ENCODE measurements around the gene KCNMA1.

The KCNMA1 gene

DNA sequence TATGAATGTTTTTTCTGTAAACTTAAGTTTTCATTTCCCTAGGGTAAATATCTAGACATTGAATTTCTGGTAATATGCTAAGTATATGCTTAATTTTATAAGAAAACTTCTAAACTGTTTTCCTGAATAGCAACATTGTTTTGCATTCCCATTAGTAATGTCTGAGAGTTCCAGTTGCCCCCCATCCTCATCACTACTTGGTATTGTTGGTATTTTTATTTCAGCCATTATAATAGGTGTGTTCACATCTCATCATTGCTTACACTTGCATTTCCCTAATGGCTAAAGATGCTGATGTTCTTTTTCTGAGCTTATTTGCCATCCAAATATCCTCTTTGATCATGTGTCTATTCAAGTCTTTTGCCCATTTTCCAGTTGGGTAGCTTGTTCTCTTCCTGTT lies 269.6 kb downstream of the KCNMA1 start:
- no peaks in the 10 kb centered on the region for H3K27me3 ChIP-seq (ENCODE audit: control insufficient read depth, insufficient read depth, low read length)
- H3K4me1 ChIP-seq (ENCODE audit: control insufficient read depth, insufficient read depth, low read length) = peaks cover 7% of the 10 kb centered on the region

DNA sequence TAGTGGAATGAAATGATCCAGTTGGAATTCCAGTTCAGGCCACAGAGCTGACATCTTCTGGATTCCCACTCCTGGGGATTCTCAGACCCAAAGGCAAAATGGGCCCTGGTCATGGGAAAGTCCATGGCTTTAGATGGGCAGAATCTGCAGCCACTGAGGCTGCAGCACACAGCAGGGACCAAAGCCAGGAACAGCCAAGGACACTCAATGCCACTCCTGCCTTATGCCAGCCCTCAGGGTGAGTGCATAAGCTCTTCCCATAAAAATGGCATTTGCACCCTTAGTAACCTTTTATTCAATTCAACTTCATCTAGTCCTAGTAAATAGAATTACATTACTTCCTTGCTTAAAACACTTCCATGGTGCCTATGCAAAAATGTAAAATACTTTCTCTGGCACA lies 274.4 kb downstream of the KCNMA1 start:
- no peak overlapping the region for H3K4me3 ChIP-seq (ENCODE audit: low read depth, low read length)
- no peaks in the 10 kb centered on the region for H3K36me3 ChIP-seq (ENCODE audit: control insufficient read depth, insufficient read depth, low read length)
- H3K27me3 ChIP-seq (ENCODE audit: control insufficient read depth, insufficient read depth, low read length) = no peaks in the 10 kb centered on the region
- H3K9ac ChIP-seq (ENCODE audit: low read depth, low read length) = no peak overlapping the region
- no peaks in the 10 kb centered on the region for H3K4me1 ChIP-seq (ENCODE audit: control insufficient read depth, insufficient read depth, low read length)
- no peaks in the 10 kb centered on the region for H3K9me3 ChIP-seq (ENCODE audit: control insufficient read depth, insufficient read depth, low read length)

More for the DNA sequence above, 269.6 kb downstream of the KCNMA1 start:
- Histone ChIP-seq H3K4me3 (ENCODE audit: low read depth, low read length) (no peak overlapping the region), H3K36me3 (ENCODE audit: control insufficient read depth, insufficient read depth, low read length) (no peaks in the 10 kb centered on the region), H3K9ac (ENCODE audit: low read depth, low read length) (no peak overlapping the region), H3K9me3 (ENCODE audit: control insufficient read depth, insufficient read depth, low read length) (no peaks in the 10 kb centered on the region)

DNA sequence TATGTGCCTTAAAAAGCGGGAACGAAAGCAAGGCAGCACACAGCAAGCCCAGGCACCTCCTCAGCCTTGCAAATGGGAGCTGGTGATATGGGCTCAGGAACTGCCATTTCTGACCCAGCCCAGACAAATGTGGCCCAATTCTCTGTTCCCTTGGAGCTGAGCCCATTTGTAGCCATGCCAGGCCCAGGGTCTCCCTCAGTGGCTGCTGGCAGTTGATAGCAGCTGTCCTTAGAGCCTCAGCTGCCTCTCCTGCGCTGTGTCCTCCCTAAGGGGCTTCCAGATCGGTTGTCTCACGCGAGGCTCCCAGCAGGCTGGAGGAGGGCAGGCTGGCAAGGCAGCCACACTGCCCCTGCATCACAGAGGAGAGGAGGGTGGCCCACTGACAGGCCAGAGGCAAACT lies 275.8 kb downstream of the KCNMA1 start:
- no peak overlapping the region for H3K9ac ChIP-seq (ENCODE audit: low read depth, low read length)
- no peaks in the 10 kb centered on the region for H3K27me3 ChIP-seq (ENCODE audit: control insufficient read depth, insufficient read depth, low read length)
- H3K4me3 ChIP-seq (ENCODE audit: low read depth, low read length) = no peak overlapping the region
- H3K36me3 ChIP-seq (ENCODE audit: control insufficient read depth, insufficient read depth, low read length) = no peaks in the 10 kb centered on the region
- no peaks in the 10 kb centered on the region for H3K4me1 ChIP-seq (ENCODE audit: control insufficient read depth, insufficient read depth, low read length)
- no peaks in the 10 kb centered on the region for H3K9me3 ChIP-seq (ENCODE audit: control insufficient read depth, insufficient read depth, low read length)

DNA sequence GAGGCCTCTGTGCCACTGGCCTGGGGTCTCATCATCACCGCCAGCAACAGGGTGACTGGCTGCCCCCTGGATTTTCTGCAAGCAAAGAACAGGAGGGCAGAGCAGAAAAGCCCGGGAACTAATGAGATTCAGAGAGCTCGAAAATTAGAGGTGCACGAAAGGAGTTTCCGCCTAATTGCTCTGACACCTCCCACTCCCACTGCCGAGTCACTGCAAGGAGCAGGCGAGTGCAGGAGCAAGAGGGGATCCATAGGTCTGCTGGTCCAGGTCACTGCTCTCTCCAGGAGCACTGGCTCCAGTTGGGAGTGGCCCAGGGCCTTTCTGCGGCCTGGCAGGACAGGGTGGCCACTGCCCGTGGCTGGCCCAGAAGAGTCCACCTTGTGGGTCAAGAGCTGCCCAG lies 276.2 kb downstream of the KCNMA1 start:
- Histone ChIP-seq H3K27me3 (ENCODE audit: control insufficient read depth, insufficient read depth, low read length) (no peaks in the 10 kb centered on the region), H3K9ac (ENCODE audit: low read depth, low read length) (no peak overlapping the region), H3K4me3 (ENCODE audit: low read depth, low read length) (no peak overlapping the region), H3K4me1 (ENCODE audit: control insufficient read depth, insufficient read depth, low read length) (no peaks in the 10 kb centered on the region), H3K36me3 (ENCODE audit: control insufficient read depth, insufficient read depth, low read length) (no peaks in the 10 kb centered on the region), H3K9me3 (ENCODE audit: control insufficient read depth, insufficient read depth, low read length) (no peaks in the 10 kb centered on the region)

DNA sequence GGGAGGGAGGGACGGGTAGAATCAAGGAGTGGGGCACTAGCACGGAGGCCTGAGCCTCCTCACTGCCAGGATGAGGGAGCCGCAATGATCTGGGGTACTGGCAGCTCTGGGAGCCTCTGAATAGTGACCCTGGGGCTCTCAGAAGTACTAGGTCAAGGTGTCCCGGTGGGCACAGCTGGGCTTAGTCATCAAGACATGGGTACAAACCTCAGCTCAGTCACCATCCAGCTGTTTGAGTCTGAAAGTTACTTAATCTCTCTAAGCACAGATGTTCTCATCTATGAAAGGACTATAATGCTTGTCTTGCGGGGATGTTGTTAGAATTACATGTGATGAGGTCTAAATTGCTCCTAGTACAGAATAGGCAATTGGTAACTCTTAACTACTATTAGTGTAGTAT lies 276.8 kb downstream of the KCNMA1 start:
- Histone ChIP-seq H3K4me3 (ENCODE audit: low read depth, low read length) (no peak overlapping the region), H3K9me3 (ENCODE audit: control insufficient read depth, insufficient read depth, low read length) (no peaks in the 10 kb centered on the region), H3K27me3 (ENCODE audit: control insufficient read depth, insufficient read depth, low read length) (no peaks in the 10 kb centered on the region), H3K36me3 (ENCODE audit: control insufficient read depth, insufficient read depth, low read length) (no peaks in the 10 kb centered on the region), H3K4me1 (ENCODE audit: control insufficient read depth, insufficient read depth, low read length) (no peaks in the 10 kb centered on the region), H3K9ac (ENCODE audit: low read depth, low read length) (no peak overlapping the region)

DNA sequence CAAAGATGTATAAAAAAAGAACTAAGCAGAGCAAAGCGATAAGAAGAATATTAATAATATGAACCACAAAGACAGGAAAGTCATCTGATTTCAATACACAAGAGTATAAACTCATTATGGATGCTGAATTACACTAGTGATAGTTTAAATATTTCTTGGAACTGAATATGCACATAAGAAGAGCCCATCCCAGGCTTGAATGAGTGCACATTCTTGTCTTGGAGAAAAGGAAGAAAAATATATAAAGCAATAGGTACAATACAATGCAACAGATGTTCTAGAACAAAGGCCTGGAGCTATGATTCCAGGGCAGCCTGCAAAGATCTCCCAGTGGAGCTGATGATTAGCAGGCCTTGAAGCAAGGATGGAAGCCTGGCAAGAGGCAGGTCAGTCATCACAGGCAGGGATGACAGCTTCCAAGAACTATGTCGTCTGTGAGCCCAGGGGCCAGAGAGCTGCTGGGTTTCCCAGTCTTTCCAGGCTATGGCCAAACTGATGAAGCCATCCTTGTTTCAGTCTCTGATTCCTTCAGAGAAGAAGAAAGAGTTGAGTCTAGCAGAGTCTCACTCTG lies 277.6 kb downstream of the KCNMA1 start:
- no peaks in the 10 kb centered on the region for H3K4me1 ChIP-seq (ENCODE audit: control insufficient read depth, insufficient read depth, low read length)
- H3K4me3 ChIP-seq (ENCODE audit: low read depth, low read length) = no peak overlapping the region
- H3K9ac ChIP-seq (ENCODE audit: low read depth, low read length) = no peak overlapping the region
- H3K9me3 ChIP-seq (ENCODE audit: control insufficient read depth, insufficient read depth, low read length) = no peaks in the 10 kb centered on the region
- no peaks in the 10 kb centered on the region for H3K27me3 ChIP-seq (ENCODE audit: control insufficient read depth, insufficient read depth, low read length)
- no peaks in the 10 kb centered on the region for H3K36me3 ChIP-seq (ENCODE audit: control insufficient read depth, insufficient read depth, low read length)

DNA sequence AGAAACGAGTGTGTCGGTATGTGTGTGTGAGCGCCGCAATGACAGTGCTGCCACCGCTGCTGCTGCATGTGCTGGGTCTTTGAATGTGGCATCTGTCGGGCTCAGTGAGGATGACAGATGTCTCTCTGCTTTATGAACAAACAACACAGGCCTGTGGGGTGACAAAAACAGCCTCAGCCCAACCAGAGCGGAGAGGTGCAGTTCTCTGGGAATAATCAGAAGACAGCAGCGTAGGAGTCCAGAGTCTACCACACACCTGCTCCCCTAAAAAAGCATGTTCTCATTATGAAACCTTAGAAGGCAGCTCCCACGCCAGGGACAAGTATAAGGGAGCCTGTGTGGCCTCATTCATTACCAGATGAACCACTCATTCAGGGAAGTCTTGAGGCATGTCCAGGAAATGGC lies 278.3 kb downstream of the KCNMA1 start:
- H3K9ac ChIP-seq (ENCODE audit: low read depth, low read length) = no peak overlapping the region
- no peaks in the 10 kb centered on the region for H3K4me1 ChIP-seq (ENCODE audit: control insufficient read depth, insufficient read depth, low read length)
- H3K9me3 ChIP-seq (ENCODE audit: control insufficient read depth, insufficient read depth, low read length) = no peaks in the 10 kb centered on the region
- no peaks in the 10 kb centered on the region for H3K36me3 ChIP-seq (ENCODE audit: control insufficient read depth, insufficient read depth, low read length)
- no peak overlapping the region for H3K4me3 ChIP-seq (ENCODE audit: low read depth, low read length)
- H3K27me3 ChIP-seq (ENCODE audit: control insufficient read depth, insufficient read depth, low read length) = no peaks in the 10 kb centered on the region

DNA sequence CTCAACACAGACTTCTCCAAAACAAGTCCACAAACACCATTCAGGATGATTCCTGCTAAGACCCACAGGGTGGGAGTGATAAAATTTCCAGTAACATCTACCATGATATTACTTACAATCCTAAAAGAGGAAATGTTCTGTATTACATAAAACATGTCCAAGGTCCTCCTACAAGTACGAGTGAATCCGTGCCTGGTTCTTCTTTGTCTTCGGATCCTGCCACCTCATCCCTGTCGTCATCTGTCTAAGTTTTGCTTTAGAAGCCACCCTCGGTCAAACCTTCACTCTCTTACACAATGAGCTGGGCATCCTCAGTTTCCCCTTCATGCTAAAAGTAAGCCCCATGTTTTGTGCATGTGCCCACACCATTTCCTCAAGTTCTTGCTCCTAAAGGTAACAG lies 279.0 kb downstream of the KCNMA1 start:
- no peaks in the 10 kb centered on the region for H3K4me1 ChIP-seq (ENCODE audit: control insufficient read depth, insufficient read depth, low read length)
- no peaks in the 10 kb centered on the region for H3K9me3 ChIP-seq (ENCODE audit: control insufficient read depth, insufficient read depth, low read length)
- H3K4me3 ChIP-seq (ENCODE audit: low read depth, low read length) = no peak overlapping the region
- no peaks in the 10 kb centered on the region for H3K27me3 ChIP-seq (ENCODE audit: control insufficient read depth, insufficient read depth, low read length)
- no peak overlapping the region for H3K9ac ChIP-seq (ENCODE audit: low read depth, low read length)
- no peaks in the 10 kb centered on the region for H3K36me3 ChIP-seq (ENCODE audit: control insufficient read depth, insufficient read depth, low read length)

DNA sequence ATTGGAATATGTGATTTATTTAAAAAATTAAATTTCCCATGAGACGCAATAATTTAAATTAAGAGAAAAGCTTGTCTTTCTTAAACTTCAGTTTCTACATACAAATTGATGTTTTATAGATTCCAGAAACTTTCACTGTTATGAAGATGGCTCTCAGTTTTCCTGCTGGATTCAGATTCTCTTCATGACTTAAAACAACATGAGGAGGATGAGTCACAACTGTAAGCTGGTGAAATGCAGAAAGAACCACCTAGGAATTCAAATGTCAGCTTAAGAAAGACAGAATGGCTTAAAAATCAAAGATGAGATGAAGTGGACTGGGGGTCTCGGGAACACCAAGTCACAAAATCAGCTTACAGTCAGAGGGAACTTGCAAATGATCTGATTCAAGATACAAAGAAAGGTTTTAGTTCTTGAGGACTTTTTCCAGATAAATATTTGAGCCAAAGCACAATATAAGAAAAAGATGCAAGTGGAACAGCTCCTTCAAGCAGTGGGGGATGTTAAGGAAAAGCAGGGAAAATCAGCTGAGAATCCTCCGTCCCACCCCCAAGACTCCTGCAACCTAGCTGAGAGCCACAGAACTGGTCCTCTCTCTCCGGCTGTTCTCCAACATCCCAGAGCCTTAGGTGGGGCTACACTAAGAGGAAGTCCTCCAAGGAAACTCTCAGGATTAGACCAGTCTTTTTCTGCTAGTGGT lies 279.8 kb downstream of the KCNMA1 start:
- Histone ChIP-seq H3K9ac (ENCODE audit: low read depth, low read length) (no peak overlapping the region), H3K4me3 (ENCODE audit: low read depth, low read length) (no peak overlapping the region), H3K27me3 (ENCODE audit: control insufficient read depth, insufficient read depth, low read length) (no peaks in the 10 kb centered on the region), H3K36me3 (ENCODE audit: control insufficient read depth, insufficient read depth, low read length) (no peaks in the 10 kb centered on the region), H3K4me1 (ENCODE audit: control insufficient read depth, insufficient read depth, low read length) (no peaks in the 10 kb centered on the region), H3K9me3 (ENCODE audit: control insufficient read depth, insufficient read depth, low read length) (no peaks in the 10 kb centered on the region)

DNA sequence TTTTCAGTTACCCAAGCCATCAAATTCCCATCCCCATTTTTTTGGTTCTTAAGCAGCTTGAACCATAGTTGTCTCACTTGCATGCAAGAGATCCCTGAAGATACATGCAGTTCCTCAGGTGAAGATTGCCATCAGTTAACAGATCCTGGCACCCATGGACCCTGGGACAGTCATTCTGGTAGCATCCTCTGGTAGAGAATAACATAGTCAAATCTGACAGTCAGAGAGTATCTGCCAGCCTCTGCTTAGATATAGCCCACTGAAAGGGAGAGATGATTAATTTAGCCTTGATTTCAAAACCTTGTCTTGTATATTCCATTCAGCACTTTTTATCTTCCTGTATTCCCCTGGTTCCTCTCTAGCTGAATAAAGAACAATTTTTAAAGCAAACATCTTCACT lies 280.4 kb downstream of the KCNMA1 start:
- Histone ChIP-seq H3K27me3 (ENCODE audit: control insufficient read depth, insufficient read depth, low read length) (no peaks in the 10 kb centered on the region), H3K4me3 (ENCODE audit: low read depth, low read length) (no peak overlapping the region), H3K9ac (ENCODE audit: low read depth, low read length) (no peak overlapping the region), H3K4me1 (ENCODE audit: control insufficient read depth, insufficient read depth, low read length) (no peaks in the 10 kb centered on the region), H3K9me3 (ENCODE audit: control insufficient read depth, insufficient read depth, low read length) (no peaks in the 10 kb centered on the region), H3K36me3 (ENCODE audit: control insufficient read depth, insufficient read depth, low read length) (no peaks in the 10 kb centered on the region)

DNA sequence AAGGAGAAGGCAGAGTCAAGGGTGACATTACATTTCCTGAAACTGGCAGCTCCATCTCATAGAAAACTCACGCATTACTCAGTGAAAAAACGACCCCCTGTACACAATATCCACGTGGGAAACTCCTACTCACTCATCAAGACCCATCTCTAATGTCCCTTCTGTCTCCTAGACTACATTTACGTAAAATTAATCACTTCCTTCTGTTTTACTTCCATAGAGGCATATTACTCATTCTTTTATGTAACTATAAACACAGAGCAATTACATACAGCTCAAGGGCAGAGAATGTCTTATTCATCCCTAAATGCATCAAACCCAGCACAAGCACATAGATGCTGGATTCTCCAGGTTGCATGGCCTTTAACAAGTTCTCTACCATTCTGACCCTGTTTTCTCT lies 281.8 kb downstream of the KCNMA1 start:
- Histone ChIP-seq H3K4me3 (ENCODE audit: low read depth, low read length) (no peak overlapping the region), H3K36me3 (ENCODE audit: control insufficient read depth, insufficient read depth, low read length) (no peaks in the 10 kb centered on the region), H3K9me3 (ENCODE audit: control insufficient read depth, insufficient read depth, low read length) (no peaks in the 10 kb centered on the region), H3K9ac (ENCODE audit: low read depth, low read length) (no peak overlapping the region), H3K4me1 (ENCODE audit: control insufficient read depth, insufficient read depth, low read length) (no peaks in the 10 kb centered on the region), H3K27me3 (ENCODE audit: control insufficient read depth, insufficient read depth, low read length) (no peaks in the 10 kb centered on the region)

DNA sequence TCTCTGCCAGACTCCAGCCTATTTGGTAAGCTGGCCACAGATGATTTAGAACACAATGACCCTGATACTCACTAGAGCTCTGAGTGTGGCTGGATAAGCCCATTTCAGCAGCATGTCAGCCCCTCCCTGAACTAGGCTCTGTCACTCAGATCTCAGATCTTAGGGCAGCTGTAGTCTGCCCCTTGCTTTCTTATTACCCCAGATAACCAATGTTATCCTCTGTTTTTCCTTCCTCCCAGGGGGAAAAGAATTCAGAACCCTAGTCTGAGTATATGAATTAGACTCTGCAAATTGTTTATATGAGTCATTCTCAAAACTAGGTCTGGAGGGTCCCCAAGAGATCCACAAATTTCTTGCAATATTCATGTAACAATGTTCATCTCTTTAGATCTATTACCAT lies 286.2 kb downstream of the KCNMA1 start:
- no peaks in the 10 kb centered on the region for H3K27me3 ChIP-seq (ENCODE audit: control insufficient read depth, insufficient read depth, low read length)
- no peak overlapping the region for H3K9ac ChIP-seq (ENCODE audit: low read depth, low read length)
- no peak overlapping the region for H3K4me3 ChIP-seq (ENCODE audit: low read depth, low read length)

More for the DNA sequence above, 286.2 kb downstream of the KCNMA1 start:
- no peaks in the 10 kb centered on the region for H3K9me3 ChIP-seq (ENCODE audit: control insufficient read depth, insufficient read depth, low read length)
- no peaks in the 10 kb centered on the region for H3K4me1 ChIP-seq (ENCODE audit: control insufficient read depth, insufficient read depth, low read length)
- no peaks in the 10 kb centered on the region for H3K36me3 ChIP-seq (ENCODE audit: control insufficient read depth, insufficient read depth, low read length)
